OCI-LY7 (cell line): ENCODE results near the gene RNU2-1. TPM values are rescaled to one million over a fixed set of nuclear protein-coding genes. Genes with fewer than 3 reads are reported as not detected.

Experiments used
- BruUV-seq: library from RNA; stranded (reverse); fragments of 400-500 nt; replicated peaks from 2 replicates; lab custom pipeline; 2021; lab: Mats Ljungman, UMichigan
- CTCF ChIA-PET: fragments of 300-600 bp; sonication (Branson Sonifier 250); formaldehyde crosslinking; loops from one replicate; lab custom pipeline; 2022; ENCODE audit warnings: antibody characterized with exemption; ENCODE audit not compliant: unreplicated experiment; lab: Charles Lee
- POLR2A ChIA-PET: fragments of 300-600 bp; sonication (Branson Sonifier 250); formaldehyde crosslinking; loops from one replicate; lab custom pipeline; 2022; ENCODE audit warnings: antibody characterized with exemption; lab: Charles Lee
- DNase-seq: peaks from one replicate; pipeline ENCODE4 v3.0.0-alpha.2; 2015; ENCODE audit warnings: low spot score
- H2AFZ ChIP-seq: fragments of 200-600 bp; sonication (generic), shearing (Covaris generic); 2 replicates; pipeline ENCODE4 v1.6.1; 2014; ENCODE audit warnings: mild to moderate bottlenecking, antibody characterized with exemption, low read length, moderate library complexity
- H3K27ac ChIP-seq: fragments of 200-600 bp; sonication (generic); 2 replicates; pipeline ENCODE4 v1.5.1; 2014; ENCODE audit warnings: mixed run types, low read depth, mild to moderate bottlenecking, moderate library complexity, low read length, inconsistent platforms; ENCODE audit not compliant: poor library complexity, severe bottlenecking
- H3K36me3 ChIP-seq: fragments of 200-600 bp; sonication (generic); 2 replicates; pipeline ENCODE4 v1.6.1; 2014; ENCODE audit warnings: mild to moderate bottlenecking, antibody characterized with exemption, low read length, moderate library complexity, mixed read lengths; ENCODE audit not compliant: insufficient read depth
- H3K4me1 ChIP-seq: fragments of 200-600 bp; sonication (generic); 2 replicates; pipeline ENCODE4 v1.5.1; 2014; ENCODE audit warnings: mild to moderate bottlenecking, low read length; ENCODE audit not compliant: insufficient read depth, poor library complexity, severe bottlenecking
- H3K4me2 ChIP-seq: fragments of 200-600 bp; sonication (generic); 2 replicates; pipeline ENCODE4 v1.6.1; 2014; ENCODE audit warnings: mild to moderate bottlenecking, low read length
- H3K4me3 ChIP-seq: fragments of 200-600 bp; sonication (generic); 2 replicates; pipeline ENCODE4 v1.5.1; 2014; ENCODE audit warnings: mild to moderate bottlenecking, low read depth, low read length; ENCODE audit not compliant: poor library complexity, severe bottlenecking
- H3K79me2 ChIP-seq: fragments of 200-600 bp; sonication (generic); 2 replicates; pipeline ENCODE4 v1.6.1; 2016; ENCODE audit warnings: low read depth, mild to moderate bottlenecking, low read length, moderate library complexity, mixed read lengths; ENCODE audit not compliant: insufficient read depth
- H3K9me2 ChIP-seq: fragments of 200-600 bp; sonication (generic); 2 replicates; pipeline ENCODE4 v1.6.1; 2016; ENCODE audit warnings: mild to moderate bottlenecking, low read length, mixed read lengths; ENCODE audit not compliant: insufficient read depth
- H3K9me3 ChIP-seq: fragments of 200-600 bp; sonication (generic); 2 replicates; pipeline ENCODE4 v1.6.1; 2014; ENCODE audit warnings: mild to moderate bottlenecking, mixed run types, low read length, mixed read lengths
- H4K20me1 ChIP-seq: fragments of 200-600 bp; sonication (generic); 2 replicates; pipeline ENCODE4 v1.6.1; 2014; ENCODE audit warnings: mild to moderate bottlenecking, antibody characterized with exemption, low read length, moderate library complexity, mixed read lengths; ENCODE audit not compliant: insufficient read depth
- CTCF ChIP-seq: fragments of 200-600 bp; sonication (generic); conservative IDR thresholded peaks from 2 replicates; pipeline ENCODE4 v1.5.1; 2014; ENCODE audit warnings: mild to moderate bottlenecking, antibody characterized with exemption, low read length, moderate library complexity, mixed read lengths
- EZH2phosphoT487 ChIP-seq: fragments of 200-600 bp; sonication (generic); IDR thresholded peaks from 2 replicates; pipeline ENCODE4 v1.6.1; 2018; ENCODE audit warnings: low read depth, borderline replicate concordance, mild to moderate bottlenecking, mixed run types, antibody characterized with exemption, low read length, moderate library complexity, mixed read lengths
- intact Hi-C: fragments of 100-400 bp; cut with micrococcal nuclease; formaldehyde crosslinking; loops from one replicate; pipeline ENCODE4 v1.10.0; 2022; ENCODE audit not compliant: unreplicated experiment
- total RNA-seq, 2 experiments: library from RNA; depleted of rRNA in 1 of 2; stranded (reverse); fragments of >200 nt in 1 of 2; shearing (Covaris generic) in 1 of 2; gene quantifications; 2 replicates each; pipeline ENCODE4 v1.2.3, GENCODE V29; 2014 to 2022

The RNU2-1 gene
- total RNA-seq, 2 experiments from 2014 or later = 7,340 TPM; not detected in 1

- no TSS peak for BruUV-seq
- ChIA-PET CTCF (no interaction called here), POLR2A (interaction anchor here (0.6 kb wide), 1 partner anchor 614 kb away, joined by 9 read pairs; no protein-coding TSS in a partner anchor)
- H3K27ac ChIP-seq = no peak overlapping the region
- no peaks in the 10 kb centered on the region for H3K9me2 ChIP-seq
- H3K4me3 ChIP-seq = no peak overlapping the region
- no peaks in the 10 kb centered on the region for H3K79me2 ChIP-seq
- intact Hi-C loops = no loop called here
- H3K9me3 ChIP-seq = no peaks in the 10 kb centered on the region
- TF ChIP-seq CTCF (no peak), EZH2phosphoT487 (no peak)
- H4K20me1 ChIP-seq = no peaks in the 10 kb centered on the region
- DNase-seq = no peak
- no peak overlapping the region for H3K4me2 ChIP-seq
- no peak overlapping the region for H2AFZ ChIP-seq
- H3K4me1 ChIP-seq = no peaks in the 10 kb centered on the region
- H3K36me3 ChIP-seq = peaks cover 4% of the 10 kb centered on the region; the same call in 1 of the 2 replicates
Measured at GRCh38 chr17:43219746-43220380, 13.9 kb downstream of the RNU2-1 start.

DNA sequence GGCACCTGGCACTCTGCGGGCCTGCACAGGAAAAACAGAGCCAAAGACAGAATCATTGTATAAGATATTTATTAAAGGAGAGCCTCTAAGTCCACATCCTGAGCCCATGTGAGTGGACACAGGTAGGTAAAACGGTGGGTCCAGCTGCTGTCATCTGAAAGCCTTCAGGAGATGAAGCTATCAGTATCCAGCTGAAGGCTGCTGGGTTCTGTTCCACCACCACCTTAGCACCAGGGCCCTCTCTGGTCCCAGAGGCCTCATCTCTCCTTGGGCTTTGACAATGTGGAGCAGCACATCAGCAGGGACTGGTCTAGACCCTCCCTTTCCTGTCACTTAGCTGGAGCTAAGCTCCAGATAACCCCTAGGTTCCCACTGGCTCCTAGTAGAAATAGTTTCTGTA, 14.8 kb downstream of the RNU2-1 start:
- TF ChIP-seq CTCF (no peak), EZH2phosphoT487 (no peak)
- intact Hi-C loops = no loop called here
- POLR2A ChIA-PET = interaction anchor here (0.6 kb wide), 1 partner anchor 101 kb away, joined by 4 read pairs; no protein-coding TSS in a partner anchor
- CTCF ChIA-PET = no interaction called here
- no peak overlapping the region for H3K4me2 ChIP-seq
- H3K9me2 ChIP-seq = no peaks in the 10 kb centered on the region
- no peak overlapping the region for H3K27ac ChIP-seq
- no peak overlapping the region for H3K4me3 ChIP-seq
- no peaks in the 10 kb centered on the region for H3K79me2 ChIP-seq
- H3K4me1 ChIP-seq = no peaks in the 10 kb centered on the region
- H2AFZ ChIP-seq = no peak overlapping the region
- H3K9me3 ChIP-seq = no peaks in the 10 kb centered on the region
- H3K36me3 ChIP-seq = peaks cover 4% of the 10 kb centered on the region; the same call in 1 of the 2 replicates
- BruUV-seq = no TSS peak
- no peaks in the 10 kb centered on the region for H4K20me1 ChIP-seq
- no peak for DNase-seq

GRCh38 chr17:43217614-43218087, 16.1 kb downstream of the RNU2-1 start:
- H4K20me1 ChIP-seq = no peaks in the 10 kb centered on the region
- H3K4me2 ChIP-seq = no peak overlapping the region
- TF ChIP-seq EZH2phosphoT487 = no peak
- H3K27ac ChIP-seq = no peak overlapping the region
- ChIA-PET POLR2A (interaction anchor here (0.9 kb wide), 1 partner anchor 15 kb away, joined by 6 read pairs; no protein-coding TSS in a partner anchor), CTCF (no interaction called here)
- no peaks in the 10 kb centered on the region for H3K9me3 ChIP-seq
- DNase-seq = no peak
- H3K4me3 ChIP-seq = no peak overlapping the region
- H3K4me1 ChIP-seq = peaks cover 13% of the 10 kb centered on the region
- no TSS peak for BruUV-seq
- no peaks in the 10 kb centered on the region for H3K9me2 ChIP-seq
- H2AFZ ChIP-seq = no peak overlapping the region
- intact Hi-C loops = no loop called here
- H3K79me2 ChIP-seq = no peaks in the 10 kb centered on the region
- peaks cover 4% of the 10 kb centered on the region; the same call in 1 of the 2 replicates for H3K36me3 ChIP-seq
